Measurements from ENCODE around the gene TANC1.

TANC1 gene

GRCh38 chr2:159160954-159161353, 192.5 kb downstream of the TANC1 start:
- DNase-seq (ENCODE audit: low spot score), result no peak

DNA sequence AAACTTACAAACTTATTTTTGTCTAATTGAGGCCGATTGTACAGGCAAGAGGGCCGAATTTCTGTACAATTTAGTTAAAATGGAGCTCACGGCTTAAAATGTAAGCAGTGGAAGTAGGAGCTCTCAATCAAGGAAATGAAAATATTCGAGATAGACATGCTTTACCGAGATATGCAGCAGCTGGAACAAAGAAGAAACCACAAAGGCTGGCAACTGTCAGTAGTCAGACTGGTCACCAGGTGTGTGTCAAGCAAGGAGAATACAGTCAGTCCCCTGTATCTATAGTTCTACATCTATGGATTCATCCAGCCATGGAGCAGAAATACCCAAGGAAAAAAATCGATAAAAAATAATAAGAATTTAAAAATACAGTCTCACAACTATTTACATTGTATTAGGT, 195.5 kb downstream of the TANC1 start:
- no peak for DNase-seq (ENCODE audit: low spot score)

DNA sequence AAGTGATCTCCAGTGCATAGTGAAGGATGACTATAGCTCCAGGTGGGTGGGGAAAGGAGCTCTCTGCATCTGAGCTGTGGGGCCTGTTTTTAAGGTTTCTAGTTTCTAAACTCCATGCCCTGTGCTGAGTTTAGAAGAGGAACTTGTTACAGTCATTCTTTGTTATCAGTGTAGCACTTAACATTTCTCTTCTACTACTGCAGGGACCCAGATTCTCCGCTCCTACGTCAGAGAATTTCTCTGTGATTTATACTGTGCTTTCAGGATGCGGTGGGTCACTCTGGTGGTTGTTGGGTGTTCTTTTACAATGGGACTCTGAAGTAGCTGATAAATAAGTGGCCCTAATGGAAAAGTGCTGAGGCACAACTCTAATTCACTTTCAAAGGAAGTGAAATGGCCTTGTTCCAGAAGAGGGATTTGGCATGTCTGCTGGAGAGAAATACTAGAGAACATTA, 196.0 kb downstream of the TANC1 start:
- no peak for DNase-seq (ENCODE audit: low spot score)

DNA sequence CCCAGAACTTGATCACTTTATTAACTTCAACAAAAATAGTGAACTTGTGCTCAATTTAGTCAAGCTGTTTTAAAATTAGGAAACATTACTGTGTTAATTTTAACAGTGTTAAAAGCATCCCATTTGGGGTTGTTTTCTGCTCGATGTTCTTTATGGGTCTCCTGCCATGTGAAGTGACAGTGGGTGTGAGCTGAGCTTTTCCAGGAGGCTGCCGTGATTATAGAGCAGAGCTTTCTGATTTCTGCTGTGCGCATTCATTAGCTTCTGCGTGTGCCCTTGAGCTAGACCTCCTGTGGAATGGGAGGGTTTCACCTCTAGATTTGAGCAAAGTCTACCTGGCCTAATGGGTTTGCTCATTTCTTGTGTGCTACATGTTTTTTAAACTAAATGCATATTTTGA, 196.6 kb downstream of the TANC1 start:
- no peak for DNase-seq (ENCODE audit: low spot score)

DNA sequence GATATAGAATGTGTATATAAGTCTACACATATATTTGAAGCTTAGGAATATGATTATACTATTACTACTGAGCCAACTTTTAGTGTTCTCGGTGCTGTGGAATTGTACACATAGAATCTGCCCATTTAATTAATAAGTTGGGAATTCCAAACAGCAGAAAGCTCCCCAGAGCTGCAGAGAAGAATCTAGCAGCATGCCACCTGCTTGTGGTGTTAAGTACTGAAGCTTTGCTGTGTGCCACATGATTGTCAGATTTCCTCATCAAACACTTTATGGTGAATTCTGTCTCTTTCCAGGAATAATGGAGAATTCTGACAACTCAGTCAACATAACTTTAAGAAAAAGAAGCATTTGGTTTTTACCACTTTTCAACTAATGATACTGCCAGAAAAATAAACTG, 200.3 kb downstream of the TANC1 start:
- DNase-seq (ENCODE audit: low spot score), result no peak

GRCh38 chr2:159169187-159169586, 200.7 kb downstream of the TANC1 start:
- DNase-seq (ENCODE audit: low spot score), result no peak

GRCh38 chr2:159172403-159172802, 204.0 kb downstream of the TANC1 start:
- DNase-seq (ENCODE audit: low spot score), result no peak

GRCh38 chr2:159174759-159175158, 206.3 kb downstream of the TANC1 start:
- DNase-seq (ENCODE audit: low spot score), result no peak

DNA sequence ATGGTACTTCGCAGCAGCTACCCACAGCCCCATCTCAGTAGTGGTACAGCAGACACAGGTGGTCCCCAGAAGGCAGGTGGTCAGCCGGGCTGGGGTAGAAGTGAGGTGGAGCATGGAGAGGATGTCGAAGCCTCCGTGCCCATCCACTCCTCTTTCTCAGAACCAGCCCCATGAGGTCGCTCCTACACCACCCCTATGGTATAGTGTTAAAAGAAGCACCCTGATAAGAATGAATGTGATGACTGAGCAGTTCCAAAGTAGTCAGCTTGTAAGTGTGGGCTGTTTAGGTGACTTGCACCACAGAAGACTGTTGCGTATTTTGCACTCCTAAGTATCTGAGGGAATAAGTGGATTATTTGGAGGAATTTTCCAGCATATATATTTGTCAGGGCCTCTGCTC, 206.7 kb downstream of the TANC1 start:
- DNase-seq (ENCODE audit: low spot score), result no peak

DNA sequence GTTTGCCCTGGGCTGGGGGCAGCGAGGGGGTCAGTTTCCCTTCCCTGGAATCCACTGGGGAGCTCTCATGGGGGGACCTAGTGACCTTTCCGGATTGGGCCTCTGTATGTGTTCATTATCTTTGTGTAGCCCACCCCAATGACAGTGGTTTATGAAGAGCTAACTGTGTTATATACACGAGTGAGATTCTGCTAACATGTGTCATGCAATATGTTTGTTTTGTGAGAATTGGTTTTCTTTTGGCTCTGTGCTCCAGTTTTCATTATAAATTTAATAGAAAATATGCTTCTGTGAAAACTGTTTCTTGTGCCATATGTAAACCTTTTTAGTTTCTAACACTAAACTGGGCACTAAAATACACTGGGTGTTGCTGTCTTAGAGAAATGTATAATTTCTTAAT, 207.5 kb downstream of the TANC1 start:
- no peak for DNase-seq (ENCODE audit: low spot score)

DNA sequence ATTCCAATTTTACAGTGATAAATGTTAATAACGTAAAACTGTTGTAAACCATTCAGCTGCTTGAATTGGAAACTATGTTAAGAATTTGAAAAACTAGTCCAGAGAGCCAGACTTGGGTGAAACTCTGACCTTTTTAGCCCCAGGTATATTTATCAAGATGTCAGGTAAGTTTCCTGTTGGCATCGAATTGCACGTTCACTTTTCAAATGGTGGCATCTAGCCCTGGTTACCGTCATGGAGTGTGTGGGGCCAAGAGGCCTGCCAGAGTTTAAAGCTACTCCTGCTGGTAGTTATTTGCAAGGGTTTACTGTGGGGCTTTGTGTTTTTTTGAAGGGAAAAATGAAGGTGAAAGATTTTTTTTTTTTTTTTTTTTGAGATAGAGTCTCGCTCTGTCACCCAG, 208.1 kb downstream of the TANC1 start:
- DNase-seq (ENCODE audit: low spot score), result no peak

- no peak for DNase-seq (ENCODE audit: low spot score)
Observed at GRCh38 chr2:159177357-159177756, 208.9 kb downstream of the TANC1 start.

- no peak for DNase-seq (ENCODE audit: low spot score)
Observed at GRCh38 chr2:159177957-159178356, 209.5 kb downstream of the TANC1 start.

GRCh38 chr2:159179096-159179495, 210.7 kb downstream of the TANC1 start:
- no peak for DNase-seq (ENCODE audit: low spot score)

DNA sequence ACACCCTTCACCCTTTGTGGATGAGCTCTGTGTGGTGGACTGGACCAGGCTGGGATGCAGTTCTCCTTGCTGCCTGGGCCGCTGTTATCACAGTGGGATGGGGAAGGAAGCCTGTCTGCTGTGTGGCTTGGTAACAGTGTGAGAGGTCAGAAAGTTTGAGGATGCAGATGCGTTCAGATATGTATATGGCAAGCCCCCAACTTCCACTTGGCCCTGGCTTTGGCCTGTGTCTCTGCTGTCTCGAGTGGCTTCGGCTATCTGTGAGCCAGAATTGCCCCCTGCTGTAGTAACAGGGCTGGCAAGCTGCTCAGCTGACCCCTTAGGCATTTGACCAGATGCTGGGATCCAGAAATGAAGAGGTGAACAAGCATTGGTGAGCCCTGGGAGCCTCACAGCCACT, 211.3 kb downstream of the TANC1 start:
- no peak for DNase-seq (ENCODE audit: low spot score)

DNA sequence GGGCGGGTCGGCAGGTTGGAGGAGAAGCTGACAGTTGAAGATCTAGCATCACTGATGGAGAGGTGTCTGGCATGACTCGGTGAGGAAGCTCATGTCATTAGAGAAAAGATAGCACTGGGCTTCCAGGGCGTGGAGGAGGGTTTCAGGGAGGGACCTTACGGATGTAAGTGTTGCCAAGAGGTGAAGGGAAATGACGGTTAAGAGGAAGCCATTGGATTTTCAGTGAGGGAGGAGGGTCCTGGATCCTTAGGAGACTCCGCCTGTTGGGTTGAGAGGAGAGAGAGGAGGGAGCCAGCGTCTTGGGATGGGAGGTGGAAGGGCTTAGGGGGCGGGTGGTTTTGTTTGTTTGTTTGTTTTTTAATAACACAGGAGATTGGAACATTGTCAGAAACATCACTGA, 214.9 kb downstream of the TANC1 start:
- no peak for DNase-seq (ENCODE audit: low spot score)

- no peak for DNase-seq (ENCODE audit: low spot score)
Observed at GRCh38 chr2:159185401-159186130, 217.1 kb downstream of the TANC1 start.

DNA sequence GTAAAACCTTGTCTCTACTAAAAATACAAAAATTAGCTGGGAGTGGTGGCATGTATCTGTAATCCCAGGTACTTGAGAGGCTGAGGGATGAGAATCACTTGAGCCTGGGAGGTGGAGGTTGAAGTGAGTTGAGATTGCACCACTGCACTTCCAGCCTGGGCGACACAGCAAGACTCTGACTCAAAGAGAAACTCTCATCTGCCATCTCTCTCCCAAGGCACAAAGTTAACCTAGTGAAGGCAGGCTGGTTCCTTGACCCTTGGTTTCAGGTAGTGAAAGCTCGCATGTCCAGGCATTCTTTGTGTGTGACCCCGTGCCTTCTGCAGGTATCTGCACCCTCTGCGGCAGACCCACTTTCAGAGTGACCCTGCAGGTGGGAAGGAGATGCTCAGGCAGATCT, 218.0 kb downstream of the TANC1 start:
- no peak for DNase-seq (ENCODE audit: low spot score)

- no peak for DNase-seq (ENCODE audit: low spot score)
Observed at GRCh38 chr2:159187106-159187505, 218.7 kb downstream of the TANC1 start.

DNA sequence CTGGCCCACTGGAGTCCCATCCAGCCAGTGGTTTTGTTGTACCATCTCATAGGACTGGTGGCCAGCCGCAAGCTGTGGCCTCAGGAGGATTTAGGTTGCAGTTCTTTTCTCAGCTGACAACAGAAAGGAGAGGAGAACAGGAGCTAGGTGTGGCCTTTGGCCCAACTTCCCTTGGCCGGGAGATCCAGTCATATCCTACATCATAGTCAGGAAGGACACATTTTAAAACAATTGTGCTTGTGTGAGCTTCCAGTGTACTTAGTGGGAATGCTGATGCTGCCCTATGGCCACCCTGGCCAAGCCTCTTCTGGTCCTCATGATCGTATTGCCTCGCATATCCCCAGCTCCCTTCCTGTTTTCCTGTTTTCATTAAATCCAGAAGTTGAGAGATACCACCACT, 220.0 kb downstream of the TANC1 start:
- DNase-seq (ENCODE audit: low spot score), result no peak

DNA sequence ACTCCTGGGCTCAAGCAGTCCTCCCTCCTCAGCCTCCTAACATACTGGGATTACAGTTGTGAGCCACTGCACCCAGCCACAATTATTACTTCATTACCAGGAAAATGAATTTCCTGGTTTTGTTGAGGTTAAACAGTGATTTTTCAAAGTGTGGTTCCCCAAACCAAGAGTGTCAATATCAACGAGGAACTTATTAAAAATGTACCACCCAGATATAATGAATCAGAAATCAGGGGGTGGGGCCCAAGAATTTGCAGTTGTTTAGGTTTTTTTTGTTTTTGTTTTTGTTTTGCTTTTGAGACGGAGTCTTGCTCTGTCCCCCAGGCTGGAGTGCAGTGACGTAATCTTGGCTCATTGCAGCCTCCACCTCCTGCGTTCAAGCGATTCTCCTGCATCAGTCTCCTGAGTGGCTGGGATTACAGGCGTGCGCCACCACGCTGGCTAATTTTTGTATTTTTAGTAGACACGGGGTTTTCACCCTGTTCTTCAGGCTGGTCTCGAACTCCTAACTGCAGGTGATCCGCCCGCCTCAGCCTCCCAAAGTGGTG, 224.0 kb downstream of the TANC1 start:
- DNase-seq (ENCODE audit: low spot score), result no peak

GRCh38 chr2:159193791-159194190, 225.4 kb downstream of the TANC1 start:
- DNase-seq (ENCODE audit: low spot score), result no peak

DNA sequence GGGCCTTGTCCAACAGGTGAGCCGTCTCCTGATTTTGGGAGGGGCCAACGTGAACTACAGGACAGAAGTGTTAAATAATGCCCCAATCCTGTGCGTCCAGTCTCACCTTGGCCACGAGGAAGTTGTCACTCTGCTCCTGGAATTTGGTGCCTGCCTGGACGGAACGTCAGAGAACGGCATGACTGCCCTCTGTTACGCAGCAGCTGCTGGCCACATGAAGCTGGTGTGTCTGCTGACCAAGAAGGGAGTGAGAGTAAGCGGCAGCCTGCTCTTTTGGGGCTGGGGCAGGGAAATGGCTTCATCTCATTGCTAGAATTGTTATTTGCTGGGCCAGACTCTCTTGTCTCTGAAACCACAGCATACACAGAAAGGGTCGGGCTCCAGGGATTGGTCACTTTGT, 225.8 kb downstream of the TANC1 start:
- no peak for DNase-seq (ENCODE audit: low spot score)

- no peak for DNase-seq (ENCODE audit: low spot score)
Observed at GRCh38 chr2:159195697-159196096, 227.3 kb downstream of the TANC1 start.
